Transverse colon (tissue), 3 donors: ENCODE measurements around the gene RBM27.

Experiments used
- EP300 ChIP-seq: sonication (generic); formaldehyde crosslinking; IDR thresholded peaks from one replicate; pipeline ENCODE4 v1.6.1; 2017; ENCODE audit warnings: antibody characterized with exemption, low read depth
- POLR2A ChIP-seq: fragments of 450-650 bp; IDR thresholded peaks from one replicate; pipeline ENCODE4 v1.6.1; 2016; ENCODE audit warnings: antibody characterized with exemption, mild to moderate bottlenecking, moderate library complexity
- POLR2AphosphoS5 ChIP-seq, 3 donors: sonication (generic); formaldehyde crosslinking; IDR thresholded peaks; one replicate each; pipeline ENCODE4 v1.6.1; 2016; ENCODE audit warnings: antibody characterized with exemption in 3 of 3

GRCh38 chr5:146158255-146158654, 45.1 kb upstream of the RBM27 start:
- TF ChIP-seq POLR2A, result no peak
- TF ChIP-seq EP300, result no peak
- no peak for TF ChIP-seq POLR2AphosphoS5 (IDR thresholded peaks at IDR 0.05)
